SJSA1 (cell line): ENCODE measurements around the gene SMURF1. TPM values are rescaled to one million over a fixed set of nuclear protein-coding genes. Genes with fewer than 3 reads are reported as not detected.

Experiments used
- DNase-seq, 2 experiments: peaks; one replicate each; pipeline ENCODE4 v3.0.0-alpha.2; 2015 to 2020; ENCODE audit warnings: low spot score in 2 of 2, low read depth in 1 of 2
- H3K27ac ChIP-seq: fragments of 250-450 bp; sonication (Bioruptor Pico); 2 replicates; pipeline ENCODE4 v1.5.1; 2020; ENCODE audit warnings: mild to moderate bottlenecking, moderate library complexity
- H3K27me3 ChIP-seq: fragments of 250-450 bp; sonication (Bioruptor Pico); replicated peaks from 2 replicates; pipeline ENCODE4 v1.5.1; 2020; ENCODE audit warnings: mild to moderate bottlenecking, moderate library complexity
- H3K36me3 ChIP-seq: fragments of 250-450 bp; sonication (Bioruptor Pico); 2 replicates; pipeline ENCODE4 v1.5.1; 2020; ENCODE audit warnings: mild to moderate bottlenecking
- H3K4me1 ChIP-seq: fragments of 250-450 bp; sonication (Bioruptor Pico); replicated peaks from 2 replicates; pipeline ENCODE4 v1.6.1; 2021; ENCODE audit warnings: mild to moderate bottlenecking
- H3K4me3 ChIP-seq: fragments of 250-450 bp; sonication (Bioruptor Pico); 2 replicates; pipeline ENCODE4 v1.5.1; 2020; ENCODE audit warnings: mild to moderate bottlenecking
- H3K9me3 ChIP-seq: fragments of 250-450 bp; sonication (Bioruptor Pico); replicated peaks from 2 replicates; pipeline ENCODE4 v1.5.1; 2020; ENCODE audit warnings: mild to moderate bottlenecking
- total RNA-seq: library from RNA; depleted of rRNA; stranded (reverse); fragments of >200 nt; shearing (Covaris generic); gene quantifications from 2 replicates; pipeline ENCODE4 v1.2.3, GENCODE V29; 2014; rRNA removed

SMURF1 gene
- total RNA-seq, 1 experiment from 2014 or later = 20.3 TPM

DNA sequence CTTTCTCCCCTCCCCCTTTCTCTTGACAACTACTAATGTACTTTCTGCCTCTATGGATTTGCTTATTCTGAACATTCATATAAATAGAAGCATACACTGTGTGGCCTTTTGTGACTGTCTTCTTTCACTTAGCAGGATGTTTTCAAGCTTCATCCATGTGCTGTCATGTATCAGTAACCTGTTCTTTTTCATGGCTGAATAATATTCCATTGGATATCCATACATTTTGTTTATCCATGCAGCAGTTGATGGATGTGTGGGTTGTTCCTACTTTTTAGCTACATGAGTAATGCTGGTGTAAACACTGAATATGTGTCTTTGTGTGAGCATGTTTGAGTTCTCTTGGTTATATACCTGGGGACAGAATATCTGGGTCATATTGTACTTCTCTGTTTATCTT is 158.0 kb downstream of the SMURF1 start:
- Histone ChIP-seq H3K36me3 (peaks cover 96% of the 10 kb centered on the region), H3K4me3 (no peak overlapping the region)

DNA sequence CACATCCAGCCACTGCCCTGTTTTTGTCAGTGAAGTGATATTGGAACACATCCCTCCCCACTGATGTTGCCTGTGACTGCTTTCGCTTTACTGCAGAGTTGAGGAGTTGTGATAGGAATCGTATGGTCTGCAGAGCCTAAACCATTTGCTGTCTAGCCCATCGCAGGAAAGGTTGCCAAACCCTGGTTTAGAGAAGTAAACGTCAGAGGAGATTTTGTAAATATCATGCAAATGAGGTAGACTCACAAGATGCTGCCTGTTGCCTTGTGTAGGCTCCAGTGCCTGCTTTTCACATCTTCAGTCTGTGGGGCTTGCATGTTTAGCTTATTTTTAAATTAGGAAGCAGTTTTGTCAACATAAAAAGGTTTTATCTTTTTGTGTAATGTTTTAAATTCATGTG is 158.5 kb downstream of the SMURF1 start:
- no peaks in the 10 kb centered on the region for H3K9me3 ChIP-seq
- no peaks in the 10 kb centered on the region for H3K4me1 ChIP-seq
- H3K36me3 ChIP-seq = peaks cover 98% of the 10 kb centered on the region
- no peak for DNase-seq
- H3K27me3 ChIP-seq = no peaks in the 10 kb centered on the region
- H3K27ac ChIP-seq = no peak overlapping the region
- H3K4me3 ChIP-seq = no peak overlapping the region

More for the DNA sequence above, 158.0 kb downstream of the SMURF1 start:
- no peak for DNase-seq
- Histone ChIP-seq H3K27ac (no peak overlapping the region), H3K4me1 (no peaks in the 10 kb centered on the region), H3K27me3 (no peaks in the 10 kb centered on the region), H3K9me3 (no peaks in the 10 kb centered on the region)

DNA sequence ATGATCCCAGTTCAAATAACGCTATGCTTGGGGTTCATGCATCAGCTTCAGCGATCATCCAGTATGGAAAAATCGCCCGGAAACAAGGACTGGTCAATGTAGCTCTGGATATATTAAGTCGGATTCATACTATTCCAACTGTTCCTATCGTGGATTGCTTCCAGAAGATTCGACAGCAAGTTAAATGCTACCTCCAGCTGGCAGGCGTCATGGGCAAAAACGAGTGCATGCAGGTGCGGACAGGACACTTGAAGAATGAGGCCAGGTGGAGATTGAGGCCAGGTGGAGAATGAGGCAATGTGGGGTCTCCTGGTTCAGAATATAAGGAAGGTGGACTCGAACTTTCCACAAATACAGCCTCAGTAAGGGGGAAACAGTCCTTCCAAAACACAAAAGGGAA is 159.8 kb downstream of the SMURF1 start:
- H3K9me3 ChIP-seq = no peaks in the 10 kb centered on the region
- no peaks in the 10 kb centered on the region for H3K27me3 ChIP-seq
- no peaks in the 10 kb centered on the region for H3K4me1 ChIP-seq
- no peak overlapping the region for H3K4me3 ChIP-seq
- no peak overlapping the region for H3K27ac ChIP-seq
- DNase-seq = no peak
- peaks cover 95% of the 10 kb centered on the region for H3K36me3 ChIP-seq

DNA sequence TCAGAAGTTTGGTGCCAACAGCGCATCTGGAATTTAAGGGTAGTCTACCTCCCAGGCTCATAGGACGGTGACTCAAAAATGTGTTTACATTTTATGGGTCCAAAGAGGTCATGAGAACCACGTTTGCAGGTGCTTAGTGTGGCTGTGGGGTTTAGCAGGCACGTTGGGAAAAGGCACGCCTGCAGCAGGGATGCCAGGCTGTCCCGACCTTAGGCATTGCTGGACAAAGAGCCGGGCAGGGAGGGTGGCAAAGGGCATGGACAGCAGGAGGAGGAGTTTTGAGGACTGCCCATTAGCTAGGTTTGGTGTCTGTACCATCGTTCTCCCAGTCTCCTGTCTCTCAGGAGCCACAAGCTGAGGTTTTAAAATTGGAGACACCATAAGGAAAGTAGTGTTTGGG is 161.2 kb downstream of the SMURF1 start:
- peaks cover 96% of the 10 kb centered on the region for H3K36me3 ChIP-seq

DNA sequence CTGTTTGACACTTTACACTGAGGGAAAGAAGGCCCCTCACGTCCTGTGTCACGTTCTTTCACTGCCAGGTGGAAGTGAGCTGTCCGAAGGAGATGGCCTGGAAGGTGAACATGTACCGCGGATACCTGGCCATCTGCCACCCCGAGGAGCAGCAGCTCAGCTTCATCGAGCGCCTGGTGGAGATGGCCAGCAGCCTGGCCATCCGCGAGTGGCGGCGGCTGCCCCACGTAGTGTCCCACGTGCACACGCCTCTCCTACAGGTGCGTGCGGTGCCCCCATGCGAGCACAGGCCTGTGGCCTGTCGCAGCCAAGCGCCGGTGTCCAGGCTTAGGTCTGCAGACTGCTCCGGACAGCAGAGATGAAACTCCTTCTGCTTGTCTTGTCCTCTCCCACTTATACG is 162.2 kb downstream of the SMURF1 start:
- Histone ChIP-seq H3K27ac (no peak overlapping the region), H3K27me3 (no peaks in the 10 kb centered on the region), H3K36me3 (peaks cover 96% of the 10 kb centered on the region), H3K9me3 (no peaks in the 10 kb centered on the region), H3K4me1 (no peaks in the 10 kb centered on the region), H3K4me3 (no peak overlapping the region)
- DNase-seq = peak in 1 of 2 experiments; percentile 32

More for the DNA sequence above, 161.2 kb downstream of the SMURF1 start:
- H3K4me1 ChIP-seq = no peaks in the 10 kb centered on the region
- H3K4me3 ChIP-seq = no peak overlapping the region
- no peak overlapping the region for H3K27ac ChIP-seq
- no peaks in the 10 kb centered on the region for H3K9me3 ChIP-seq
- no peaks in the 10 kb centered on the region for H3K27me3 ChIP-seq
- no peak for DNase-seq

DNA sequence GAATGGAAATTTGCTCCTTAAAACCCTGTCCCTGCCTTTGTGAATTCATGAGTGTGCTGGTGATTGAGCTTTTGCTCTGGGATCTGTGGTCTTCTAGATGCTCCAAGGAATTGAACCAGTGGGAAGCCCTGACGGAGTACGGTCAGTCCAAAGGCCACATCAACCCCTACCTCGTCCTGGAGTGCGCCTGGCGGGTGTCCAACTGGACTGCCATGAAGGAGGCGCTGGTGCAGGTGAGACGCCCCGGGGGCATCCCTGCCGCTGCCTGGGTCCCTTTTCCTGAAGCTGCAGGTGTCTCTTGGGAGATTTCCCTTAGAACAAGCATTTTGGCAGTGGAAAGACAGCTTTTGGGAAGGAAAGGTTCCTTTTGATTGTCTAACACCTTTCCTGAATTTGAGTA is 165.2 kb downstream of the SMURF1 start:
- Histone ChIP-seq H3K9me3 (no peaks in the 10 kb centered on the region), H3K4me1 (no peaks in the 10 kb centered on the region), H3K36me3 (peaks cover 93% of the 10 kb centered on the region), H3K4me3 (no peak overlapping the region), H3K27ac (no peak overlapping the region), H3K27me3 (no peaks in the 10 kb centered on the region)
- DNase-seq = peak in 1 of 2 experiments; percentile 40

Other genes with a start within 250 kb of the SMURF1 start
- gene KPNA7, start 64.0 kb upstream of the SMURF1 start, total RNA-seq = not detected in 2 replicates
- gene MYH16, start 128.7 kb upstream of the SMURF1 start, total RNA-seq = 0.41 TPM in 1 of 2 replicates, not detected in the other
- gene ARPC1A, start 181.8 kb upstream of the SMURF1 start, total RNA-seq = 186 and 242 TPM in 2 replicates
- gene ARPC1B, start 230.6 kb upstream of the SMURF1 start, total RNA-seq = 231 and 362 TPM in 2 replicates